HepG2 (cell line): Measurements from ENCODE around the gene LEMD2. TPM values are rescaled to one million over a fixed set of nuclear protein-coding genes. Genes with fewer than 3 reads are reported as not detected.

ENCODE experiments used
- KLF11 ChIP-seq: IDR thresholded peaks from 2 replicates; pipeline ENCODE4 v1.6.1; 2016; ENCODE audit warnings: missing compliant biosample characterization
- LCORL ChIP-seq, 2 experiments: fragments of 450-650 bp in 1 of 2; sonication (generic) in 1 of 2; formaldehyde crosslinking in 1 of 2; IDR thresholded peaks; 2 replicates each; pipeline versions ENCODE4 v1.5.0 to v1.6.1; 2017 to 2020; ENCODE audit warnings: antibody characterized with exemption in 1 of 2, missing genetic modification reagents in 1 of 2
- NR3C1 ChIP-seq: sonication (generic); formaldehyde crosslinking; IDR thresholded peaks from 2 replicates; pipeline ENCODE4 v1.4.0; 2020; ENCODE audit warnings: missing genetic modification reagents
- ZHX2 ChIP-seq, 2 experiments: sonication (generic) in 1 of 2; formaldehyde crosslinking in 1 of 2; IDR thresholded peaks; 2 replicates each; pipeline versions ENCODE4 v1.6.1 to v1.9.0; 2014 to 2022; ENCODE audit warnings: antibody characterized with exemption in 1 of 2, borderline replicate concordance in 1 of 2, inconsistent platforms in 1 of 2, low read depth in 1 of 2, missing genetic modification reagents in 1 of 2
- ZNF44 ChIP-seq: sonication (generic); formaldehyde crosslinking; IDR thresholded peaks from 2 replicates; pipeline ENCODE4 v1.5.1; 2020; ENCODE audit warnings: mild to moderate bottlenecking, missing genetic modification reagents
- ZNF446 ChIP-seq: sonication (generic); formaldehyde crosslinking; IDR thresholded peaks from 2 replicates; pipeline ENCODE4 v1.5.0; 2020; ENCODE audit warnings: mild to moderate bottlenecking, missing genetic modification reagents
- ZNF644 ChIP-seq: IDR thresholded peaks from 2 replicates; pipeline ENCODE4 v1.6.1; 2016; ENCODE audit warnings: low read depth
- polyA plus RNA-seq, 8 experiments: library from polyadenylated mRNA; depleted of rRNA in 3 of 8; stranded (reverse) in 7 of 8; unstranded in 1 of 8; fragments of >200 nt; fragmentation: Illumina TruSeq in 4 of 8; extraction: Trizol in 4 of 8; gene quantifications; 2 replicates each; pipeline versions ENCODE4 v1.2.1 to v1.2.3, GENCODE V29; 2011 to 2016; ENCODE audit warnings: low read depth in 4 of 8, missing spikeins in 1 of 8, mixed read lengths in 1 of 8; ENCODE audit not compliant: insufficient read depth in 1 of 8
- total RNA-seq, 5 experiments: library from RNA; depleted of rRNA; stranded (reverse); fragments of >200 nt; fragmentation: Illumina TruSeq; extraction: Trizol; gene quantifications; 2 replicates each; pipeline ENCODE4 v1.2.3, GENCODE V29; 2016; ENCODE audit warnings: low read depth in 1 of 5
- TF ChIP-seq, protein P1 (sequence below): sonication (generic); formaldehyde crosslinking; IDR thresholded peaks from 2 replicates; pipeline ENCODE4 v1.4.0; 2020; ENCODE audit warnings: missing genetic modification reagents
- TF ChIP-seq, protein P2 (sequence below): sonication (generic); formaldehyde crosslinking; conservative IDR thresholded peaks from 2 replicates; pipeline ENCODE4 v1.4.0; 2020; ENCODE audit warnings: missing genetic modification reagents

The LEMD2 gene
- total and polyA plus RNA-seq, 2 of the 13 experiments (the other 11 are each of a cell fraction or from before 2014, with no cell fraction given), result 45.2 to 62.9 TPM

- TF ChIP-seq, protein P1, sequence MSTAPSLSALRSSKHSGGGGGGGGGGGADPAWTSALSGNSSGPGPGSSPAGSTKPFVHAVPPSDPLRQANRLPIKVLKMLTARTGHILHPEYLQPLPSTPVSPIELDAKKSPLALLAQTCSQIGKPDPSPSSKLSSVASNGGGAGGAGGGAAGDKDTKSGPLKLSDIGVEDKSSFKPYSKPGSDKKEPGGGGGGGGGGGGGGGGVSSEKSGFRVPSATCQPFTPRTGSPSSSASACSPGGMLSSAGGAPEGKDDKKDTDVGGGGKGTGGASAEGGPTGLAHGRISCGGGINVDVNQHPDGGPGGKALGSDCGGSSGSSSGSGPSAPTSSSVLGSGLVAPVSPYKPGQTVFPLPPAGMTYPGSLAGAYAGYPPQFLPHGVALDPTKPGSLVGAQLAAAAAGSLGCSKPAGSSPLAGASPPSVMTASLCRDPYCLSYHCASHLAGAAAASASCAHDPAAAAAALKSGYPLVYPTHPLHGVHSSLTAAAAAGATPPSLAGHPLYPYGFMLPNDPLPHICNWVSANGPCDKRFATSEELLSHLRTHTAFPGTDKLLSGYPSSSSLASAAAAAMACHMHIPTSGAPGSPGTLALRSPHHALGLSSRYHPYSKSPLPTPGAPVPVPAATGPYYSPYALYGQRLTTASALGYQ (CRISPR knock-in tag), result no peak
- TF ChIP-seq ZNF44 (CRISPR knock-in tag), result no peak
- TF ChIP-seq ZNF644, result no peak
- no peak for TF ChIP-seq LCORL (IDR thresholded peaks at IDR 0.05)
- TF ChIP-seq LCORL (CRISPR knock-in tag; IDR thresholded peaks at IDR 0.05), result no peak
- no peak for TF ChIP-seq ZNF446 (CRISPR knock-in tag)
- TF ChIP-seq, protein P2, sequence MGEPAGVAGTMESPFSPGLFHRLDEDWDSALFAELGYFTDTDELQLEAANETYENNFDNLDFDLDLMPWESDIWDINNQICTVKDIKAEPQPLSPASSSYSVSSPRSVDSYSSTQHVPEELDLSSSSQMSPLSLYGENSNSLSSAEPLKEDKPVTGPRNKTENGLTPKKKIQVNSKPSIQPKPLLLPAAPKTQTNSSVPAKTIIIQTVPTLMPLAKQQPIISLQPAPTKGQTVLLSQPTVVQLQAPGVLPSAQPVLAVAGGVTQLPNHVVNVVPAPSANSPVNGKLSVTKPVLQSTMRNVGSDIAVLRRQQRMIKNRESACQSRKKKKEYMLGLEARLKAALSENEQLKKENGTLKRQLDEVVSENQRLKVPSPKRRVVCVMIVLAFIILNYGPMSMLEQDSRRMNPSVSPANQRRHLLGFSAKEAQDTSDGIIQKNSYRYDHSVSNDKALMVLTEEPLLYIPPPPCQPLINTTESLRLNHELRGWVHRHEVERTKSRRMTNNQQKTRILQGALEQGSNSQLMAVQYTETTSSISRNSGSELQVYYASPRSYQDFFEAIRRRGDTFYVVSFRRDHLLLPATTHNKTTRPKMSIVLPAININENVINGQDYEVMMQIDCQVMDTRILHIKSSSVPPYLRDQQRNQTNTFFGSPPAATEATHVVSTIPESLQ, result no peak
- TF ChIP-seq ZHX2 (IDR thresholded peaks at IDR 0.05; ENCODE audit: low read depth), result no peak
- no peak for TF ChIP-seq ZHX2 (CRISPR knock-in tag; IDR thresholded peaks at IDR 0.05; ENCODE audit: borderline replicate concordance)
- TF ChIP-seq KLF11 (CRISPR knock-in tag), result no peak
- TF ChIP-seq NR3C1 (CRISPR knock-in tag), result no peak
Observed at GRCh38 chr6:33747823-33748222, 41.1 kb downstream of the LEMD2 start (continued).
